IPS DF 4.7 (cell line): Measurements from ENCODE around the gene SLC27A5.

ENCODE experiments used
- DNase-seq: peaks from one replicate; pipeline ENCODE4 v3.0.0-alpha.2; 2013; ENCODE audit warnings: low spot score; ENCODE audit errors: extremely low read depth

SLC27A5 gene, protein sequence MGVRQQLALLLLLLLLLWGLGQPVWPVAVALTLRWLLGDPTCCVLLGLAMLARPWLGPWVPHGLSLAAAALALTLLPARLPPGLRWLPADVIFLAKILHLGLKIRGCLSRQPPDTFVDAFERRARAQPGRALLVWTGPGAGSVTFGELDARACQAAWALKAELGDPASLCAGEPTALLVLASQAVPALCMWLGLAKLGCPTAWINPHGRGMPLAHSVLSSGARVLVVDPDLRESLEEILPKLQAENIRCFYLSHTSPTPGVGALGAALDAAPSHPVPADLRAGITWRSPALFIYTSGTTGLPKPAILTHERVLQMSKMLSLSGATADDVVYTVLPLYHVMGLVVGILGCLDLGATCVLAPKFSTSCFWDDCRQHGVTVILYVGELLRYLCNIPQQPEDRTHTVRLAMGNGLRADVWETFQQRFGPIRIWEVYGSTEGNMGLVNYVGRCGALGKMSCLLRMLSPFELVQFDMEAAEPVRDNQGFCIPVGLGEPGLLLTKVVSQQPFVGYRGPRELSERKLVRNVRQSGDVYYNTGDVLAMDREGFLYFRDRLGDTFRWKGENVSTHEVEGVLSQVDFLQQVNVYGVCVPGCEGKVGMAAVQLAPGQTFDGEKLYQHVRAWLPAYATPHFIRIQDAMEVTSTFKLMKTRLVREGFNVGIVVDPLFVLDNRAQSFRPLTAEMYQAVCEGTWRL

DNA sequence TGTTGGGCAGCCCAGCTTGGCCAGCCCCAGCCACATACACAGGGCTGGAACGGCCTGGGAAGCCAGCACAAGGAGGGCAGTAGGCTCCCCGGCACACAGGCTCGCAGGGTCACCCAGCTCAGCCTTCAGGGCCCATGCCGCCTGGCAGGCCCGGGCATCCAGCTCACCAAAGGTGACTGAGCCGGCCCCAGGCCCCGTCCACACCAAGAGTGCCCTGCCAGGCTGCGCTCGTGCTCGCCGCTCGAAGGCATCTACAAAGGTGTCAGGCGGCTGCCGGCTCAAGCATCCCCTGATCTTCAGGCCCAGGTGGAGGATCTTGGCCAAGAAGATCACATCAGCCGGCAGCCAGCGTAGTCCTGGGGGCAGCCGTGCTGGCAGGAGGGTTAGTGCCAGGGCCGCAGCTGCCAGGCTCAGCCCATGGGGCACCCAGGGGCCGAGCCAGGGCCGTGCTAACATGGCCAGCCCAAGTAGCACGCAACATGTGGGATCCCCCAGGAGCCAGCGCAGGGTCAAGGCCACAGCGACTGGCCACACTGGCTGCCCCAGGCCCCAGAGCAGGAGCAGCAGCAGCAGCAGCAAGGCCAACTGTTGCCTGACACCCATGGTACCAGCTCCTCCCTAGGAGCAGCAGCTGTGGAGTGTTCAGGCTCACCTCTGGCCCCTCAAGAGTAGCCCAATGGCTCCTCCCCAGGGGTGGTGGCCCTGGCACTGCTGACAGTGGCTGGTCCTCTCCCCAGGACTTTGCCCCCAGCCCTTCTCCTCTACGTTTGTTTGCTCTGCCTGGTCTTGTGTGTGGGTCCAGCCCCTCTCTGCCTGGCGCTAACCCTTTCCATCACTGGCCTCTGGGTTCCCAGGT, at the start of gene SLC27A5:
SLC27A5 (minus strand) TSS at position 640 of the 856 bp plus-strand sequence; CDS start at position 603, 37 bp downstream.
- no peak for DNase-seq

DNA sequence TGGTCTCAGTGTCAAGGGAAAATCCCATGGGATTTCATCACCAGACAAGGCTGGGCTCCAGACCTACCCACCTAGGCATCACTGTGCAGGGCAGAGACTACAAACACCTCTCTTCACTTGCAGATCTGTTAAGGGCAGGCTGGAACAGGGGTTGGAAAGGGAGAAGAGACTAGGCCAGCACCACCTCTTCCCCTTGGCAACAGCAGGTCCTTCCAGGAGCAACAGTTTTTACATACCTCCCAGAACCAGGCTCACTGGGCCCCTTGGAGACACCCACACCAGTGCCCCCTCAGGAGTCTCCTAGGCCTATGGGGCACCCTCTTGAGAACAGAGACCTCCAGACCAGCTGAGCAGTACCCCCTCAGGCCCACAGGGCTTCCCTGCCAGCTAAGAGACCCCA, 49.1 kb upstream of the SLC27A5 start:
- no peak for DNase-seq

DNA sequence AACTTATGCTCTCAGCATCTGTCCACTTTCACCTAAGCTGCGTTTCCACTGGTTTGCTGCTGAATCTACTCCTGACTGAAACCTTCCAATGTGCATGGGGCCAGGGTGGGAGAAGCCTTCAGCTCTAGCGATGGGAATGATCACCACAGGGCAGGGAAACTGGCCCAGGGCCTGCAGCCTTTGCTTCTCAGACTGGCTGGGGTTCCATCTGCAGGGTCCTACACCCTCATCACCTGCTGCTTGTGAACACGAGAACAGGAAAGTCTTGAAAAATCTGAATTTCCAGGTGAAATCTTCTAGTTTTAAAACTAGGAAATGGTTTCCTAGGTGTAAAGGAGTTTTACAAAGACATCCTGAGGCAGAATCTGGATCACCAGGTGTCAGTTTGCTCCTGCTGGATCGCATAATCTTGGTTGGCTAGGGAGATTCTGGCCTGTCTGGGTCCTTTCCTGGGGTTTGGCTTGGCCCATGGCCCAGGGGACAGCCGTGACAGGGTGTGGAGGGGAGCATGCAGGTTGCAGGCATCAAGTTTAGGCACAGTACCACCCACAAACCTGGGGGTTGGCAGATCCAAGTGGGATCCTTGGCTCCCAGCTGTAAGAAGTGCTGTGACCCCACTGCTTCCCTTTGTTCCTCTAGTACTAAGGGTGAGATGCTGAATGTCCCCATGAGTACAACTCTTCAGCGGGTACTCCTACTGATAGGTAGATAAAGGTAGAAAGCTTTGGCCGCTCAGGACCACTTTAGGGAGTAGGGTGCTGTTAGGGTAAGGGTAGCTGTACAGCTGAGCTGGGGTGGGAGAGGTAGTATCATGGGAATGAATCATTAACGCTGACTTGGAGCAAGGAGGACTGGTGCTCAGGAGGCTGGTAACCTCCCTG, 48.5 kb upstream of the SLC27A5 start:
- no peak for DNase-seq

DNA sequence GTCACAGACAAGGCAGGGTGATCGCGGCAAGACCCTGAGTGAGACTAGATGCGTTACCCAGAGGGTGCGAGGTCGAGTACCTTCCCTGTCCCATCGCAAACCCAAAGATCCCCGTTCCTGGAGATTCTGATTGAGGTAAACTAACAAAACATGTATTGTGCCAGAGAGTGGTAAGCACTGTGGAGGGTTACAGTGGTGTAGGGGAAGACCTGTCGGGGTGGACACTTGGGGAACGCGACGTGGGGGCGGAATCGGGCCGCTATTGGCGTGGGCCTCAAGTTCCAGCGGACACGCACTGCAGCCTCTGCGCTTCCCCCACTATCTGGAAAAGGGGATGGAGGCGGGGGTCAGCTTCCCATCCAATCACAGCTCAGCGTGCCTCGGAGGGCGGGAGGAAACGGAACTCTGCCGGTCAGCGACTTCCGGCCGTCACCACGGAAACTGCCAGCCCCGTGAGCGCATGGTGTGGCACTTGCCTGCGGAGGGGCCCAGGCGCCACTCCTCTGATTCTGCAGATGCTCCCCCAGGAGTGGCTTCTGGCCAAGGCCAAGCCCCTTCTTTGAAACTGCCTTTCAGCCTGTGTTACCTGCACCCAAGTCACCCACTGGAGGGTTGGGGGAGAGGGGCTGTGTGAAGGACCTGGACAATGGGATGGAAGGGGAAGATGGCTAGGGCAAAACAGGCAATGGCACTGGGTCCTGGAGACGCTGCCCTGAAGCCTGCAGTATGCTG, 47.6 kb upstream of the SLC27A5 start:
- DNase-seq: no peak

DNA sequence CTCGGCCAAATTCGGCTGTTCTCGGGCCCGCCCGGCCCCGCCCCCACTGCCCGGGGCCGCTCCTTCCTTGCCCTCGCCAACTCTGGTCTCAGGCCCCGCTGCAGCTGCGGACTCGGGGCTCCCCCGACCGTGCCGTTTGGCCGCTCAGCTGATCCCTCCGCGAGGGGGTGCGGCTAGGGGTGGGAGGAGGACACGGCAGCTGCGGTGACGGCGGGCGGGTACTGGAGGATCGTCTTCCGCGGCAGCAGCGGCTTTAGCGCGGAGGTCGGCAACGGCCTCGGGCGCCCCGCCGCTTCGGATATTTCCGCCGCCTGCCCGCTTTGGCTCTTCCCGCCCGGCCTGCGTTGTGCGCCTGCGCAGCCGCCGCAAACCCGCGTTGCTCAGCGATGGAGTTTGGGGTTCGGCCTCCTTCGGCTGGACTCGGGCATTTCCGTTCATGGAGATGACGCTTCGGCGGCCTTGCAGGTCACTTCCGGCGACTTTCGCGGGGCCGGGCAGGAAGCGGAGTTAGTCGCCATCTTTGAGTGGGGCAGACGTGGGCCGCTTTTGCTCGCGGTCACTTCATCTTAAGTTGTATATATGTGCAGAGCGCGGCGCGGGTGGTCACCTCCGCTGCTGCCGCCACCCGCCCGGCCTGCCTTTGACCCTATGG, 47.0 kb upstream of the SLC27A5 start:
- DNase-seq: no peak

DNA sequence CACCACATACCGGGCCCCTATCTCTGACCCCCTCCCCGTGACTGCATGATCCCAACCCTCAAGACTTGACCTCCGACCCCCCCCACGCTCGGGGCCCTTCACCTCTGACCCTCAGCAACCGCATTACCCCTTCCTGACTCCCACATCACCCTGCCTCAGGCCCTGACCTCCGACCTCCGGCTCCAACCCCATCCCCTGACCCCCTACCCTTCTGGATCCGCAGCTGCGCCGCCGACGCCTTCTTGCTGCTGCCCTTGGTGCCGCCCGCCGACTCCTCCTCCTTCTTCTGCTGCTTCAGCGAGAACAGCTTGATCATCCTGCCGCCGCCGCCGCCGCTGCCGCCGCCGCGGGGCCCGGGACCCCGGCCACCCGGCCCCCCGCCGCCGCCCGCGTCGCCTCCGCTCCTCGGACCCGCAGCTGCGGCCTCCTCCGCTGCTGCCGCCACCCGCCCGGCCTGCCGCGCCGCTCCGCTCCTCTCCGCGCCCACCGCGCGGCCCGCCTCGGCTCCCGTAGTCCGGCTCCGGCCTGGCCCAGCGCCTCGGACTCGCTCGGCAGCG, 46.4 kb upstream of the SLC27A5 start, which contains the start of gene UBE2M:
UBE2M (minus strand) TSS at position 546 of the 557 bp plus-strand sequence; CDS start at position 316, 230 bp downstream.
- no peak for DNase-seq

DNA sequence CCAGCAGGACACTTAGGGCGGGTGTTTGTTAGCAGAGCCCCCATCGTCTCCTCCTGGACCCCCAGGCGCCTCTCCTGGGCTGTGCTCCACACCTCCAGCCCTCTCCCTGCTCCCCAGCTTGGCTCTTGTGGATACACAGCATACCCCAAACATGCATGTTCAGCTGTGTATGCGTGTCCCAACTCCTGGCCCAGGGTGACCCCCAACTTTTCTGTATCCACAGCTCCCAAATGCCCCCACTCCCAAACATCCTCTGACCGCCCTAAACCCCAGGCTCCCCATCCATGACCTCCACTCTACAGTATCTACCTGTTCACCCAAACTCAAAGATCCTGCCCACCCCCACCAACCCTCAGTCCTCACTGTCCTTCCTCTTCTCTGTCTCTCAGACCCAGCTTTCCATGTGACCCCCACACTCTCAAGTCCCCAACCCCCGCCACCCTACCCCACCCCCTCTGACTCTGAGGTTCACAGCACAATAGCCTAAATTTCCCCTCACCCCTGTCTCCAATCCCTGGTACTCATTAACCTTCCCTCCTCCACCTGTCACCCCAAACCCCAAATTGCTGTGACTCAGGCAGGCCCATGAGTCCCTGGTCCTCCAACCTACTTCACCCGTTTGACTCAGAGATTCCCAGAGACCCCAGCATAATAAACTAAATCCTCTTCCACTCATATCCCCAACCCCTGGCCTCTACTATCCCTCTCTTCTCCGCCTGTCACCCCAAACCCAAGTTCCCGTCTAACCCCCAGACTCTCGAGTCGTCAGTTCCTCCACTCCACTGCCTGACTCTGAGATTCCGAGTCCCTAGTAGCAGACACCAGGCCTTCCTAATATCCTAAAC, 45.7 kb upstream of the SLC27A5 start:
- no peak for DNase-seq

DNA sequence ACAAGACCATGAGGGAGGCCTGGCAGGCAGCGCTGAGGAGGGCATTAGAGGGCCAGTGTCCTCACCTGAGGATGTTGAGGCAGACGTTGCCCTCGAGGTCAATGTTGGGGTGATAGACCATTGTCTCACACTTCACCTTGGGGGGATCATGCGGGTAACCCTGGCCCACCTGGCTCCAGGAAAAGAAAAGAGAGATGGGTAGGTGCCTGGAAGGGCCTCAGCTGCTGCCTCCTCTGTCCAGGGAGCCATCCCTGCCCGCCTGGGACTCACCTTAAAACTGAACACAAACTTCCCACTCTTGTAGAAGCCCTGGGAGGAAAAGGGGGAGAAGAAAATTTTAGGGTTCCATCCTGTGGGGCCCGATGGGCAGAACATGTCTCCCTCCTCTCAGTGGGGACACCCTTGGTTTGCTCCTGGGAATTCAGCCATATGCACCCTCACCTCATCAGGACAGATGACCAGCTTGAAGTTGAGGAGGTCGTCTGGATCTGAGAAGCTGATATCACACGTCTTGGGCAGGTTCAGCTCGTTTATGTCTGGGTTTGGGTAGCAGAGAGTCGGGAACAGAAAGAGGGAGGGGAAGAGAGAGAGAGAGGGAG, 44.9 kb upstream of the SLC27A5 start:
- DNase-seq: no peak

DNA sequence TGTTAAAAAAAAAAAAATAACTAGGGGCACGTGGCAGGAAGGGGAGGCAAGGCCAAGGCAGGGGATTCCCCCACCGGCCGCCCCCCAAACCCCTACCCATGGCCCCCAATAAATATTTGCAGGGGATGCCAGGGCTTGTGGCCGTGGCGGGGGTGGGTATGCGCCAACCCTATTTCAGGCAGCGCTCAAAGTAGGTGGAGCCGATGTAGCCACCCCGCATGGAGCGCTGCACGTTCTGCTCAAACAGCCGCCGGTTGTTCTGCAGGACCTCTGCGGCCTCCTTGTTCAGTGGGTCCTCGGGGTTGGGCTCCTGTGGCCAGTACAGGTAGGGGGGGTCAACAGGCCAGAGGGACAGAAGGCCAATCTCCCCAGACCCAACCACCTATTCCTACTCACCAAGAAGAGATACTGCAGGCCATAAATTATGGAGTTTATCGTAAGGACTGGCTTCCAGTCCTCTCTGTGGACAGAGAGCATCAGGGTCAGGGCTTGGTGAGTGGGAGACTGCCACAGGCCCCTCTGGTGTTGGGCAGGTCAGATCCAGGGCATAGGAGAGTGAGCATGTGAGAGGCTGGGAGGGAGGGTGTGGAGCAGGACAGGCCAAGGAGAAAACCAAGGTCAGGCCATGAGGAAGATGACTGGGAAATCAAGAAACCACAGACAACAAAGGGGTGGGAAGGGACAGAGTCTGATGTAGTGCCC, 44.3 kb upstream of the SLC27A5 start:
- no peak for DNase-seq

DNA sequence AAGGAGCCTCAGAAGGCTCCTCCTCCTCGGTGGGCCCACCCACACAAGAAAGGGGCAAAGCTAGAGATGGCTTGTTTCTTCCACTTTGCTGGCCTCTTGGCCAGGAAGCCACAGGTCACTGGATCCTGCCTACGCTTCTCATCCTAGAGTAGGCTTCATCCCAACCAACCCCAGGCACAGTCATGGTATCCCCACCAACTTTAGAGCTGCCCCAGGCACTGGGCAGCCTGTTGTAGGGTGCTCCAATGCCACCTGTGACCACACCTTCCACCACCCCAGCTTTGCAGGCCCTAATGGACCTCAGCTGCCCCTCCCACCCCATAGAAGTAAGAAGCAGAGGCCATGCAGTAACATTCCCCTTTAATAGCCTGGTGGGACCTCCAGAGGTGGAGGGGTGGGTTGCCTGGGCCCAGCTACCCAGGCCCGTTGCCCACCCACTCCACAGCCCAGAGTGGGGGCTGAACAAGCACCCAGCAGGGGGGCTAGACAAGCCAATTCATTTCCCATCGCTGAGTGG, 43.6 kb upstream of the SLC27A5 start:
- DNase-seq: no peak

DNA sequence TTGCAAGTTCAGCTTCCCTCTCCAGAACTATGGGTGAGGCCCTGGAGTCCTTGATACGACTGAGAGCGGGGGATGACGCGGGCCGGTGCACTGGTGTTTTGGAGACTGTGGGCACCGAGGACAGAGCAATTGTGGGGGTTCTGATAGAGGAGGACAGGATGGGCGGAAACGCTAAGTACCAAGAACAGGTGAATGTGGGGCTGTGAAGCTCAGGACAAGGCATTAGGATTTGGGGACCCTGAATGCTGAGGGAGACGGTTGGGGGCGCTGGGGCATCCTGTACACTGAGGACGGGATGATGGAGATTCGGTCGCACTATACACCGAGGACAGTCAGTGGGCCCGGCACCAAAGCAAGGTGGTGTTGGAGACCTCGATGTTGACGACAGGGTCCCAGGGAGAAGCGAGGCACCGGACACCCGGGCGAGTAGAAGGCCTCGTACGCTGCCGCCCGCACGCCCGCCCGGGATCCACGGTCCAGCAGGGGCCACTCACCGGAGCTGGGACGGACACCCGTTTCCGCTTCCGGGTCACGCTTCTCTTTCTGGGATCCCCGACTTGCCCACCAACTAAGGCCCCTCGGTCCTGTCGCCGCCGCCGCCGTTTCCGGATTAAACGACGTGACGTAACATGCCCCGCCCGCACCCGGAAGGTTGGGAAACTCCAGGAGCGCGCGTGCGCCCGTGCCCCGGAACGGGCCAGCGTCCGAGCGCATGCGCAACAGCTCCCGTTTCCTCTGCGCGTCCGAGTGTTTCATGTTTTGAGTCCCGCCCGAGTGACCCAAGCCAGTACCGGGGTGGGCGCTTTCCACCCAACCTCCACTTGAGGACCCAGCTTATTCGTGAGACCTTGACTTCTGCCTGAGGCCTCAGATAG, 42.9 kb upstream of the SLC27A5 start, which contains the start of gene CHMP2A:
CHMP2A (minus strand) TSS at position 612 of the 875 bp plus-strand sequence. CDS start 893 bp downstream, outside the sequence.
- no peak for DNase-seq

DNA sequence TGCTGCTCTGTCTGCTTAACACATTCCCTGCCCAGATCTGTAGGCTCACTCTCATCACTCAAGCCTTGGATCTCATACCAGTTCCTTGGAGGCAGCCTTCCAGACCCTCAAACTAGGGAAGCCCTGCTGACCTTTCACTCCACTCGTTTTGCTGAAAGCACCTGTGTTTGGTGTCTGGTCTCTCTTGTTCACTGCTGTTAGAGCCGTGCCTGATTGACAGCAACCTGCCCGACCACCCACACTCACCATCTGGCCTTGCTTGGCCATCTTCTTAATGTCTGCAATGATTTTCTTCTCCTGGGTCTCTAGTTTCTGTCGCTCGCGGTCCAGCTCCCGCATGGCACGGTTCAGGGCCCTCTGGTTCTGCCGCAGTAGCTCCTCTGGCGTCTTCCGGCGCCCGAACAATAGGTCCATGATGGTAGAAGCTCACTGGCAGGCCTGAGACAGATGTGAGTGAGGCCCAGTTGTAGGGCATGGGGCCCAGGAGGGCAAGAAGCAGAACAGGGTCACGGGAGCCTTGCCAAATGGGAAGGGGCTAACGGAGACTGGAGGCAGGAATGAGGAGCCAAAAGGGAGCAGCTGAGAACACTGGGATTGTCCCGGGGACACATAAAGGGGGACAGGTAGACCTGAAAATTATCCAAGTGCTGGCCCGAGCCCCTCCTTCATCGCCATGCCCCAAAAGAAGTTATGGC, 42.2 kb upstream of the SLC27A5 start:
- no peak for DNase-seq

DNA sequence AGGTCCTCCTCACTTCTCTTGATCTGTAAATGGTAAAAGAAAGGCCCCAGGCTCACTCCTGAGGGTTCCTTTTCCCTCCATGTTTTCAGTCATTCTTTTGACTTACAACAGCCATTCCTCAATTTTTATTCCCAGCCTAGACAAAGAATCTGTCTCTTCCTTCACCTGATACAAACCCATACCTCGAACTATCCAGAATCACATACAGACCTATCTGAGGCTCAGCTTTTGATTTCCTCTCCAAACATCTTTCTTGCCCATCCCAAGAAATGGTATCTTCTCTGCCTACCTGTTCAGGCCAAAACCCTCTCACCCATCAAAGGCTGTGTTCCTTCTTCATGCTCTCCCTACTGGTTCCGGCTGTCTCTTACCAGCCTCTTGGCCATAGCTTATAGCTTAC, 40.9 kb upstream of the SLC27A5 start:
- DNase-seq: no peak

DNA sequence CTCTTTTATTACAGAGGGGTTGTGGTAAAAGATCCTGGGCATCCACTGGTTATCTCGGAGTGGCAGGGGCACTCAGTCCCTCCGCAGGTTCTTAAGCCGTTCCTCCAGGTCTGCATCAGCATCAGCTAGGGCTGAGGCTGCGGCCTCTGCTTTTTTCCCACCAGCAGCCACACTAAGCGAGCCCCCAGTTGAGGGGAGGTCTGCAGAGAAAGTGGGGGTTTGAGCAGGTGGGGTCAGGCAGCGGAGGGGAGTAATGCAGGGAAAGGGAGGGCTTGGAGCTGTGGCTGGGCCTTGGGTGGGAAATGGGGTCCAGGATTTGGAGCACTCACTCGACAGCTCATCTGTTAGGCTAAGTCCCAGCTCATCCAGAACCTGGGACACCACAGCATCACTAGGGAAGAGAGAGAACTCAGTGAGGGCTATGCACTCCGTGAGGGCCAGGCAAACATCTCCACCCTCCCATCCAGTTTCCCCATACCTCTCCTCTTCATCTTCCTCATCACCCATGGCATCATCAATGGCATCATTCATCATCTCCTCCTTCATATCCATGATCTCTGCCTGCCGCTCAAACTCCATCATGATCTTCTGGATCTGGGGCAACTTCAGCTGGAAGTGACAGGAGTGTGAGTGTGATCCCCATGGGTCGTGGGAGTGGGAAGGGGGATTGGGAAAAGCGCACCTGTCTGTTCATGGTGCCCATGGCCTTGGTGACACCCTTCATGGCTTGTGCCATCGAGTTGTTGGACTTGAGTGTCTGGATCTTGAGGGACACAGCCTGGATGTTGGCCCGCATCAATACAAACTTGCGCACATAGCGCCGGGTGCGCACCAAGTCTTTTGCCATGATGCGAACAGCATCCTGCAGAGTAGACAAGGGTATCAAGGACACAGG, 40.0 kb upstream of the SLC27A5 start:
- DNase-seq: no peak
